ENCODE data around the gene HSPG2.

DNA sequence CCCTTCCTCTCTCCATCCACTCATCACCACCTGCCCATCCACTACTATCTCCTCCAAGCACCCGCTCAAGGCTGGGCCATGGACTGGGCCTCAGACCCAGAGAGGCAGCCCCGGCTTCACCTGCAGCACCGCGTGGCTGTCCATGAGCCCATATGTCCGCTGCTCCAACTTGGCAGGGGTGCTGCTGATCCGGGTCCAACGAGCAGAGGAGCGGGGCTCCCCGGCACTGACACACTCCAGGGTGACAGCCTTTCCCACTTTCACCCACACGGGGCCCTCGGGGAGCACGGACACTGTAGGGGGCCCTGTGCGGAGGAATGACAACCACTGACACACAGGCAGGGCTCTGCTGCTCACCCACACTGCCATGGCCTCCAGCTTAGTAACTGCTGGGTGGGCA is 96.1 kb downstream of the HSPG2 start:
- TF ChIP-seq, protein P1, sequence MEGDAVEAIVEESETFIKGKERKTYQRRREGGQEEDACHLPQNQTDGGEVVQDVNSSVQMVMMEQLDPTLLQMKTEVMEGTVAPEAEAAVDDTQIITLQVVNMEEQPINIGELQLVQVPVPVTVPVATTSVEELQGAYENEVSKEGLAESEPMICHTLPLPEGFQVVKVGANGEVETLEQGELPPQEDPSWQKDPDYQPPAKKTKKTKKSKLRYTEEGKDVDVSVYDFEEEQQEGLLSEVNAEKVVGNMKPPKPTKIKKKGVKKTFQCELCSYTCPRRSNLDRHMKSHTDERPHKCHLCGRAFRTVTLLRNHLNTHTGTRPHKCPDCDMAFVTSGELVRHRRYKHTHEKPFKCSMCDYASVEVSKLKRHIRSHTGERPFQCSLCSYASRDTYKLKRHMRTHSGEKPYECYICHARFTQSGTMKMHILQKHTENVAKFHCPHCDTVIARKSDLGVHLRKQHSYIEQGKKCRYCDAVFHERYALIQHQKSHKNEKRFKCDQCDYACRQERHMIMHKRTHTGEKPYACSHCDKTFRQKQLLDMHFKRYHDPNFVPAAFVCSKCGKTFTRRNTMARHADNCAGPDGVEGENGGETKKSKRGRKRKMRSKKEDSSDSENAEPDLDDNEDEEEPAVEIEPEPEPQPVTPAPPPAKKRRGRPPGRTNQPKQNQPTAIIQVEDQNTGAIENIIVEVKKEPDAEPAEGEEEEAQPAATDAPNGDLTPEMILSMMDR (IDR thresholded peaks at IDR 0.05), result no peak
- TF ChIP-seq ZFX (IDR thresholded peaks at IDR 0.05; ENCODE audit: borderline replicate concordance), result no peak

Data from 22Rv1 (cell line).